CD14-positive monocyte (primary cell): ENCODE data around the gene COL12A1. TPM values are rescaled to one million over a fixed set of nuclear protein-coding genes. Genes with fewer than 3 reads are reported as not detected.

Experiments
- DNase-seq, 3 donors: peaks; one replicate each; pipeline ENCODE4 v3.0.0-alpha.2; 2011 to 2022
- H2AFZ ChIP-seq: 2 replicates; pipeline ENCODE4 v1.6.0; 2012; ENCODE audit warnings: mild to moderate bottlenecking, low read depth, low read length, inconsistent platforms; ENCODE audit not compliant: insufficient read depth, poor library complexity, severe bottlenecking
- H3K27ac ChIP-seq, 2 donors: 1 replicate in 1 of 2; 2 replicates in 1 of 2; pipeline ENCODE4 v1.5.1; 2012 to 2013; ENCODE audit warnings: low read length in 2 of 2, control low read depth in 1 of 2, inconsistent platforms in 1 of 2, low read depth in 1 of 2, mild to moderate bottlenecking in 1 of 2
- H3K27me3 ChIP-seq, 2 donors: one replicate each; pipeline versions ENCODE4 v1.6.0 to v1.6.1; 2011 to 2013; ENCODE audit warnings: low read length in 2 of 2; ENCODE audit not compliant: control insufficient read depth in 2 of 2, insufficient read depth in 2 of 2
- H3K36me3 ChIP-seq, 2 donors: replicated peaks in 1 of 2; 1 replicate in 1 of 2; 2 replicates in 1 of 2; pipeline versions ENCODE4 v1.5.1 to v1.6.1; 2012 to 2013; ENCODE audit warnings: low read length in 2 of 2, control low read depth in 1 of 2, inconsistent platforms in 1 of 2, mild to moderate bottlenecking in 1 of 2; ENCODE audit not compliant: insufficient read depth in 2 of 2, control insufficient read depth in 1 of 2
- H3K4me1 ChIP-seq, 2 donors: 1 replicate in 1 of 2; 2 replicates in 1 of 2; pipeline versions ENCODE4 v1.5.1 to v1.6.1; 2012 to 2013; ENCODE audit warnings: low read length in 2 of 2, control low read depth in 1 of 2, inconsistent platforms in 1 of 2, mild to moderate bottlenecking in 1 of 2, moderate library complexity in 1 of 2; ENCODE audit not compliant: insufficient read depth in 2 of 2, control insufficient read depth in 1 of 2
- H3K4me2 ChIP-seq: replicated peaks from 2 replicates; pipeline ENCODE3; 2012; ENCODE audit warnings: low read length, moderate library complexity, mild to moderate bottlenecking; ENCODE audit not compliant: poor library complexity, severe bottlenecking; ENCODE audit errors: extremely low read depth
- H3K4me3 ChIP-seq, 3 experiments: fragments of 200-600 bp in 1 of 3; sonication (generic) in 1 of 3; replicated peaks in 1 of 3; 1 replicate in 2 of 3; 2 replicates in 1 of 3; pipeline ENCODE4 v1.5.1; 2011 to 2013; ENCODE audit warnings: low read length in 3 of 3, mild to moderate bottlenecking in 3 of 3, control low read depth in 2 of 3, low read depth in 2 of 3, inconsistent platforms in 1 of 3, moderate library complexity in 1 of 3
- H3K79me2 ChIP-seq: 2 replicates; pipeline ENCODE4 v1.6.0; 2012; ENCODE audit warnings: mild to moderate bottlenecking, control low read depth, inconsistent platforms, low read length, moderate library complexity; ENCODE audit not compliant: insufficient read depth
- H3K9ac ChIP-seq: 2 replicates; pipeline ENCODE4 v1.6.0; 2017; ENCODE audit warnings: low read length, mild to moderate bottlenecking; ENCODE audit not compliant: insufficient read depth, poor library complexity, severe bottlenecking
- H3K9me3 ChIP-seq, 2 donors: replicated peaks in 1 of 2; 1 replicate in 1 of 2; 2 replicates in 1 of 2; pipeline versions ENCODE4 v1.5.1 to v1.6.1; 2012 to 2013; ENCODE audit warnings: low read length in 2 of 2, control low read depth in 1 of 2; ENCODE audit not compliant: control insufficient read depth in 1 of 2, insufficient read depth in 1 of 2
- H4K20me1 ChIP-seq: 2 replicates; pipeline ENCODE4 v1.6.0; 2012; ENCODE audit warnings: mild to moderate bottlenecking, low read length, control low read depth, moderate library complexity; ENCODE audit not compliant: insufficient read depth
- H3K27ac Mint-ChIP-seq, 7 donors: one replicate each; pipeline ENCODE4 v1.8.0; 2020; ENCODE audit warnings: mild to moderate bottlenecking in 7 of 7, mixed read lengths in 7 of 7, moderate library complexity in 6 of 7, inconsistent platforms in 2 of 7
- H3K27me3 Mint-ChIP-seq, 3 donors: one replicate each; pipeline ENCODE4 v1.8.0; 2021 to 2022; ENCODE audit warnings: low read depth in 3 of 3, mild to moderate bottlenecking in 3 of 3, mixed read lengths in 3 of 3, moderate library complexity in 3 of 3, inconsistent platforms in 1 of 3
- H3K36me3 Mint-ChIP-seq, 2 donors: one replicate each; pipeline ENCODE4 v1.8.0; 2020; ENCODE audit warnings: mixed read lengths in 2 of 2, inconsistent platforms in 1 of 2, mild to moderate bottlenecking in 1 of 2
- H3K4me1 Mint-ChIP-seq: one replicate; pipeline ENCODE4 v1.8.0; 2020; ENCODE audit warnings: mild to moderate bottlenecking, mixed read lengths
- H3K4me3 Mint-ChIP-seq, 2 donors: one replicate each; pipeline ENCODE4 v1.8.0; 2020; ENCODE audit warnings: mild to moderate bottlenecking in 2 of 2, mixed read lengths in 2 of 2, moderate library complexity in 1 of 2
- H3K9me3 Mint-ChIP-seq, 7 donors: one replicate each; pipeline ENCODE4 v1.8.0; 2020 to 2022; ENCODE audit warnings: mixed read lengths in 7 of 7, mild to moderate bottlenecking in 6 of 7, moderate library complexity in 6 of 7, inconsistent platforms in 2 of 7
- CTCF ChIP-seq: fragments of 200-600 bp; IDR thresholded peaks from one replicate; pipeline ENCODE4 v1.8.0; 2022; ENCODE audit warnings: antibody characterized with exemption, mild to moderate bottlenecking
- WGBS: methylation state at CpG from one replicate; pipeline ENCODE4 v1.1.5; 2013; ENCODE audit warnings: missing lambda C conversion rate; ENCODE audit not compliant: insufficient coverage; 5-methylcytosine and 5-hydroxymethylcytosine counted together
- intact Hi-C, 2 donors: fragments of 100-400 bp; cut with micrococcal nuclease; formaldehyde crosslinking; loops; one replicate each; pipeline versions ENCODE4 v1.15.0 to v1.15.1; 2023
- polyA plus RNA-seq, 3 donors: library from polyadenylated mRNA; depleted of rRNA in 1 of 3; unstranded in 2 of 3; stranded (reverse) in 1 of 3; fragments of 300-500 nt in 2 of 3; fragments of >200 nt in 1 of 3; fragmentation: Illumina TruSeq in 2 of 3; gene quantifications; 1 replicate in 2 of 3; 2 replicates in 1 of 3; pipeline ENCODE4 v1.2.3, GENCODE V29; 2012 to 2021

COL12A1 gene
- polyA plus RNA-seq, 3 donors = not detected

- H3K4me1 Mint-ChIP-seq = no peaks in the 10 kb centered on the region
- Histone ChIP-seq H2AFZ (no peak overlapping the region), H3K9me3 (no peaks in the 10 kb centered on the region), H3K27ac (no peak overlapping the region), H4K20me1 (no peaks in the 10 kb centered on the region), H3K4me2 (no peak overlapping the region), H3K9ac (no peak overlapping the region), H3K36me3 (no peaks in the 10 kb centered on the region), H3K79me2 (no peaks in the 10 kb centered on the region), H3K27me3 (no peaks in the 10 kb centered on the region), H3K4me3 (no peak overlapping the region), H3K4me1 (no peaks in the 10 kb centered on the region)
- no peak for DNase-seq
- no CpG with 5 or more reads among the region's 2 CpGs for WGBS
- no peak overlapping the region for H3K4me3 Mint-ChIP-seq
- no peak for TF ChIP-seq CTCF
- intact Hi-C loops = no loop called here
- H3K27me3 Mint-ChIP-seq = no peaks in the 10 kb centered on the region
- no peaks in the 10 kb centered on the region for H3K36me3 Mint-ChIP-seq
- H3K27ac Mint-ChIP-seq = no peak overlapping the region
- H3K9me3 Mint-ChIP-seq = no peaks in the 10 kb centered on the region
These were observed 81.8 kb downstream of the COL12A1 start for GRCh38 chr6:75124085-75124484.

DNA sequence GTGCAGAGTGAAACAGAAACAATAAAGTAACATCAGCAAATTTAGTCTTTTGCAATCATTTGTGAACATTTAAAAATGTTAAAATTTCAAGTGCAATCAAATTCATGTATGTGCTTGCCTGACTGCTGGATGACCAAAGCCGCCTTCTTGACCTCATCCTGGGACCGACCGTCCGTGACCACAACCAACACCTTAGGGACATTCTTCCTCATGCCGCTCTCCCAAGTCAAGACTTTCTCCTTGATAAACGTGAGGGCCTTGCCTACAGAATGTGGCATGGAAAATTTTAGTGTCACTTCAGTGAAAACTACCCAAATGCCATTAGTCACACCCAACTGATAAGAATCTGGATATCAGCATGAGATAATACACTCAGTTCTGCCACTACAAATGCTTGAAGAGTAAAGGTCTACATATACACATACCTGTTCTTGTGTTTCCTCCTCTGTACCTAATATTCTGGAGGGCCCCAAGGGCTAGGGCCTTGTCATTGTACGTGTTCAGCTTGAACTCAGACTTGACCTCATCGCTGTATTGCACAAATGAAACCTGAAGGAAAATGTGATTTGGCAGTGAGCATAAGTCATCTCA lies 86.8 kb downstream of the COL12A1 start:
- H2AFZ ChIP-seq = no peak overlapping the region

More for the DNA sequence above, 86.8 kb downstream of the COL12A1 start:
- no peaks in the 10 kb centered on the region for H3K36me3 Mint-ChIP-seq
- no peaks in the 10 kb centered on the region for H3K9me3 Mint-ChIP-seq
- intact Hi-C loops = no loop called here
- H3K4me2 ChIP-seq = no peak overlapping the region
- no peaks in the 10 kb centered on the region for H3K79me2 ChIP-seq
- H3K27ac ChIP-seq = no peak overlapping the region
- DNase-seq = no peak
- H3K9me3 ChIP-seq = no peaks in the 10 kb centered on the region
- no peaks in the 10 kb centered on the region for H3K27me3 Mint-ChIP-seq
- no peak overlapping the region for H3K27ac Mint-ChIP-seq
- H3K4me3 ChIP-seq = no peak overlapping the region
- H3K9ac ChIP-seq = no peak overlapping the region
- TF ChIP-seq CTCF = no peak
- no peaks in the 10 kb centered on the region for H3K36me3 ChIP-seq
- no peaks in the 10 kb centered on the region for H3K27me3 ChIP-seq
- H3K4me3 Mint-ChIP-seq = no peak overlapping the region
- WGBS = 100% methylated on average over 5 of the region's 8 CpGs
- H4K20me1 ChIP-seq = no peaks in the 10 kb centered on the region
- H3K4me1 Mint-ChIP-seq = no peaks in the 10 kb centered on the region
- no peaks in the 10 kb centered on the region for H3K4me1 ChIP-seq
